Suprapubic skin (tissue), 4 donors: ENCODE measurements around the gene CAPN5. TPM values are rescaled to one million over a fixed set of nuclear protein-coding genes. Genes with fewer than 3 reads are reported as not detected.

ENCODE experiments used
- DNase-seq, 2 donors: peaks; one replicate each; pipeline ENCODE4 v3.0.0-alpha.2; 2019; ENCODE audit warnings: low spot score in 2 of 2
- H3K27ac ChIP-seq: fragments of 200-600 bp; sonication (generic); one replicate; pipeline ENCODE4 v1.5.1; 2019
- H3K27me3 ChIP-seq: fragments of 200-600 bp; sonication (generic); one replicate; pipeline ENCODE4 v1.5.1; 2019
- H3K36me3 ChIP-seq: fragments of 200-600 bp; sonication (generic); one replicate; pipeline ENCODE4 v1.5.1; 2019
- H3K4me1 ChIP-seq: fragments of 200-600 bp; sonication (generic); one replicate; pipeline ENCODE4 v1.5.1; 2019
- H3K4me3 ChIP-seq: fragments of 200-600 bp; sonication (generic); one replicate; pipeline ENCODE4 v1.5.1; 2019; ENCODE audit warnings: mild to moderate bottlenecking
- H3K9me3 ChIP-seq: fragments of 200-600 bp; sonication (generic); one replicate; pipeline ENCODE4 v1.5.1; 2019
- EP300 ChIP-seq: sonication (generic); formaldehyde crosslinking; IDR thresholded peaks from one replicate; pipeline ENCODE4 v1.6.1; 2017; ENCODE audit warnings: antibody characterized with exemption
- POLR2A ChIP-seq, 2 donors: fragments of 450-650 bp; IDR thresholded peaks; one replicate each; pipeline ENCODE4 v1.6.1; 2017; ENCODE audit warnings: antibody characterized with exemption in 2 of 2, mild to moderate bottlenecking in 2 of 2, moderate library complexity in 2 of 2
- POLR2AphosphoS5 ChIP-seq, 3 donors: sonication (generic); formaldehyde crosslinking; IDR thresholded peaks; one replicate each; pipeline ENCODE4 v1.6.1; 2017; ENCODE audit warnings: antibody characterized with exemption in 3 of 3
- WGBS: methylation state at CpG from one replicate; pipeline ENCODE4 v1.1.5; 2018; 5-methylcytosine and 5-hydroxymethylcytosine counted together
- total RNA-seq, 4 donors: library from RNA; depleted of rRNA; stranded (reverse); fragments of >200 nt; gene quantifications; one replicate each; pipeline ENCODE4 v1.1.0, GENCODE V29; 2016
- TF ChIP-seq, protein P1 (sequence below), 2 donors: fragments of 200-600 bp in 1 of 2; fragments of 450-650 bp in 1 of 2; sonication (generic) in 1 of 2; IDR thresholded peaks; one replicate each; pipeline ENCODE4 v1.5.1; 2016 to 2019; ENCODE audit warnings: antibody characterized with exemption in 2 of 2, mild to moderate bottlenecking in 1 of 2, moderate library complexity in 1 of 2

Gene CAPN5
- total RNA-seq, 4 donors from 2014 or later = 0.87 to 2.0 (median 1.1) TPM

GRCh38 chr11:77055101-77055561 lies 11.6 kb upstream of the CAPN5 start:
- WGBS = 67% methylated on average over 2 of the region's 2 CpGs
- TF ChIP-seq, protein P1, sequence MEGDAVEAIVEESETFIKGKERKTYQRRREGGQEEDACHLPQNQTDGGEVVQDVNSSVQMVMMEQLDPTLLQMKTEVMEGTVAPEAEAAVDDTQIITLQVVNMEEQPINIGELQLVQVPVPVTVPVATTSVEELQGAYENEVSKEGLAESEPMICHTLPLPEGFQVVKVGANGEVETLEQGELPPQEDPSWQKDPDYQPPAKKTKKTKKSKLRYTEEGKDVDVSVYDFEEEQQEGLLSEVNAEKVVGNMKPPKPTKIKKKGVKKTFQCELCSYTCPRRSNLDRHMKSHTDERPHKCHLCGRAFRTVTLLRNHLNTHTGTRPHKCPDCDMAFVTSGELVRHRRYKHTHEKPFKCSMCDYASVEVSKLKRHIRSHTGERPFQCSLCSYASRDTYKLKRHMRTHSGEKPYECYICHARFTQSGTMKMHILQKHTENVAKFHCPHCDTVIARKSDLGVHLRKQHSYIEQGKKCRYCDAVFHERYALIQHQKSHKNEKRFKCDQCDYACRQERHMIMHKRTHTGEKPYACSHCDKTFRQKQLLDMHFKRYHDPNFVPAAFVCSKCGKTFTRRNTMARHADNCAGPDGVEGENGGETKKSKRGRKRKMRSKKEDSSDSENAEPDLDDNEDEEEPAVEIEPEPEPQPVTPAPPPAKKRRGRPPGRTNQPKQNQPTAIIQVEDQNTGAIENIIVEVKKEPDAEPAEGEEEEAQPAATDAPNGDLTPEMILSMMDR (IDR thresholded peaks at IDR 0.05) = no peak
- no peak for TF ChIP-seq POLR2A (IDR thresholded peaks at IDR 0.05)
- no peak for TF ChIP-seq POLR2AphosphoS5 (IDR thresholded peaks at IDR 0.05)
- no peak for TF ChIP-seq EP300
- H3K4me1 ChIP-seq = no peaks in the 10 kb centered on the region
- DNase-seq = no peak
- H3K27ac ChIP-seq = no peak overlapping the region
- no peaks in the 10 kb centered on the region for H3K27me3 ChIP-seq
- no peak overlapping the region for H3K4me3 ChIP-seq
- peaks cover 7% of the 10 kb centered on the region for H3K9me3 ChIP-seq
- H3K36me3 ChIP-seq = no peaks in the 10 kb centered on the region

GRCh38 chr11:77055913-77056312 lies 10.9 kb upstream of the CAPN5 start:
- peak in 1 of 2 donors; percentile 42 for DNase-seq
- WGBS = 95% methylated on average over 5 of the region's 5 CpGs

GRCh38 chr11:77056814-77057402 lies 9.9 kb upstream of the CAPN5 start:
- 85% methylated on average over 3 of the region's 3 CpGs for WGBS
- no peak for TF ChIP-seq POLR2AphosphoS5 (IDR thresholded peaks at IDR 0.05)
- TF ChIP-seq EP300 = no peak
- TF ChIP-seq, protein P1 (IDR thresholded peaks at IDR 0.05) = no peak
- no peak for TF ChIP-seq POLR2A (IDR thresholded peaks at IDR 0.05)
- no peak overlapping the region for H3K27ac ChIP-seq

More at GRCh38 chr11:77055913-77056312, 10.9 kb upstream of the CAPN5 start:
- no peaks in the 10 kb centered on the region for H3K36me3 ChIP-seq
- H3K4me1 ChIP-seq = no peaks in the 10 kb centered on the region
- no peak for TF ChIP-seq POLR2A (IDR thresholded peaks at IDR 0.05)
- TF ChIP-seq POLR2AphosphoS5 (IDR thresholded peaks at IDR 0.05) = no peak
- TF ChIP-seq, protein P1 (IDR thresholded peaks at IDR 0.05) = no peak
- TF ChIP-seq EP300 = no peak
- H3K27me3 ChIP-seq = no peaks in the 10 kb centered on the region
- H3K4me3 ChIP-seq = no peak overlapping the region
- H3K9me3 ChIP-seq = peaks cover 7% of the 10 kb centered on the region
- no peak overlapping the region for H3K27ac ChIP-seq

DNA sequence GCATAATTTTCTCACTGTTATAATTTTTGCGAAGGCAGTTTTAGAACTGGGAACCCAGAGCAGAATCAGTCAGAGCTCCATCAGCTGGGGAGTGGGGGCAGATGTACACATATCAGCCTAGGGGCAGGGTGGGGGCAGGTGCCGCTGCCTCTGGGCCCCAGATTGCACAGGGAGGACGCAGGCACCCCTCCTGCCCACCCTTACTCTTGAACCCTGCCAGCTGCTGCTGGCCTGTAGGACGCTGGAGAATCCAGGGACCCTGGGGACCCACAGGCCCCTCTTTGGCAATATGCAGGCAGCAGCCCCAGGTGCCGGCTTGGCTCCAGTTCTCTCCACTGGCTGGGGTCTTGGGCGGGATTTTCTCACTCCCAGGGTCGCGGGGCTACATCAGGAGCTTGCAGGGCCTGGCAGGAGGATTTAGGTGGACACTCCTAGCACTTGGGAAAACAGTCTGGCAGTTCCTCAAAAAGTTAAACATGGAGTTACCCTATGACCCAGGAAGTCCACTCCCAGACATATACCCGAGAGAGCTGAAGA lies 8.8 kb upstream of the CAPN5 start:
- no peaks in the 10 kb centered on the region for H3K4me1 ChIP-seq
- H3K27ac ChIP-seq = no peak overlapping the region
- peaks cover 7% of the 10 kb centered on the region for H3K9me3 ChIP-seq
- H3K36me3 ChIP-seq = no peaks in the 10 kb centered on the region
- no peaks in the 10 kb centered on the region for H3K27me3 ChIP-seq
- DNase-seq = peak in 1 of 2 donors; percentile 45
- H3K4me3 ChIP-seq = no peak overlapping the region
- TF ChIP-seq, protein P1 (IDR thresholded peaks at IDR 0.05) = no peak
- TF ChIP-seq POLR2AphosphoS5 (IDR thresholded peaks at IDR 0.05) = no peak
- TF ChIP-seq POLR2A (IDR thresholded peaks at IDR 0.05) = no peak
- WGBS = 82% methylated on average over 5 of the region's 9 CpGs

More at GRCh38 chr11:77056814-77057402, 9.9 kb upstream of the CAPN5 start:
- DNase-seq = no peak
- H3K9me3 ChIP-seq = peaks cover 7% of the 10 kb centered on the region
- H3K4me1 ChIP-seq = no peaks in the 10 kb centered on the region
- no peaks in the 10 kb centered on the region for H3K36me3 ChIP-seq
- H3K4me3 ChIP-seq = no peak overlapping the region
- no peaks in the 10 kb centered on the region for H3K27me3 ChIP-seq

- WGBS = 96% methylated on average over 2 of the region's 2 CpGs
- no peak for DNase-seq
- no peak for TF ChIP-seq POLR2A (IDR thresholded peaks at IDR 0.05)
These were observed 7.9 kb upstream of the CAPN5 start for GRCh38 chr11:77058900-77059299.

More at GRCh38 chr11:77058900-77059299, 7.9 kb upstream of the CAPN5 start:
- peaks cover 7% of the 10 kb centered on the region for H3K9me3 ChIP-seq
- H3K36me3 ChIP-seq = no peaks in the 10 kb centered on the region
- no peak overlapping the region for H3K4me3 ChIP-seq
- H3K4me1 ChIP-seq = no peaks in the 10 kb centered on the region
- no peak overlapping the region for H3K27ac ChIP-seq
- no peaks in the 10 kb centered on the region for H3K27me3 ChIP-seq
